ENCODE results near the gene KCNQ5.

KCNQ5 gene

DNA sequence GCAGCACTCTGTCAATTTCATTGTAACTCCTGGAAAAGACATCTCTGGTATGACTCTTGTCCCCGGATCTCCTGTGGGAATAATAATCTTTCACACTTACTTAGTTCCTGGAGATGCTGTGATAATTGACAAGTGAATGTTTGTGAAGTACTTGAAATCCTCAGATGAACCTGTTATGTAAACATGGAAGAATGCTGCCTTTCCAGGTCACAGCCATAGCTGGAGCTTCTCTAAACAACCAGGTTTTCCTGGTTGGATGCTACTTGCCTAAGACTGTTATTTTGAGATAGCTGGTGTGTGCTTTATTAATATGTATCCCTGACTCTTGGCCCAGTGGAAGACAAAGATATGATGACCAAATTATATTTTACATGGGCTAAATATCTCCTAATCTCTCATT lies 228.6 kb downstream of the KCNQ5 start:
- Histone ChIP-seq H3K4me3 (ENCODE audit: low read depth, low read length, poor library complexity, severe bottlenecking) (no peak overlapping the region), H3K9me3 (ENCODE audit: low read length) (no peaks in the 10 kb centered on the region), H3K27me3 (ENCODE audit: insufficient read depth, low read length) (no peaks in the 10 kb centered on the region), H3K36me3 (ENCODE audit: insufficient read depth, low read length) (no peaks in the 10 kb centered on the region), H3K4me2 (ENCODE audit: low read length) (no peak overlapping the region), H2AFZ (ENCODE audit: low read length) (no peak overlapping the region), H3K9ac (ENCODE audit: low read length) (no peak overlapping the region), H3K79me2 (ENCODE audit: insufficient read depth, low read length) (peaks cover 9% of the 10 kb centered on the region; the same call in 1 of the 2 replicates), H3K4me1 (ENCODE audit: insufficient read depth, low read length, severe bottlenecking) (no peaks in the 10 kb centered on the region), H4K20me1 (ENCODE audit: insufficient read depth, low read length) (no peaks in the 10 kb centered on the region), H3K9me2 (ENCODE audit: low read depth, low read length) (no peaks in the 10 kb centered on the region), H3K27ac (ENCODE audit: low read depth, low read length, poor library complexity, severe bottlenecking) (no peak overlapping the region), H3F3A (ENCODE audit: insufficient read depth, low read length) (no peaks in the 10 kb centered on the region)
- TF ChIP-seq EZH2 (IDR thresholded peaks at IDR 0.05; ENCODE audit: borderline replicate concordance, low read length) (no peak), CTCF (IDR thresholded peaks at IDR 0.05; ENCODE audit: low read length) (no peak)

- Histone ChIP-seq H3F3A (ENCODE audit: insufficient read depth, low read length) (no peaks in the 10 kb centered on the region), H3K79me2 (ENCODE audit: insufficient read depth, low read length) (peaks cover 6% of the 10 kb centered on the region; the same call in 1 of the 2 replicates)
- TF ChIP-seq EZH2 (IDR thresholded peaks at IDR 0.05; ENCODE audit: borderline replicate concordance, low read length) (no peak), CTCF (IDR thresholded peaks at IDR 0.05; ENCODE audit: low read length) (no peak)
Measured at GRCh38 chr6:72855471-72855870, 233.6 kb downstream of the KCNQ5 start.

GRCh38 chr6:72856801-72857200 lies 234.9 kb downstream of the KCNQ5 start:
- Histone ChIP-seq H3K4me2 (ENCODE audit: low read length) (no peak overlapping the region), H4K20me1 (ENCODE audit: insufficient read depth, low read length) (no peaks in the 10 kb centered on the region), H2AFZ (ENCODE audit: low read length) (no peak overlapping the region), H3K36me3 (ENCODE audit: insufficient read depth, low read length) (no peaks in the 10 kb centered on the region), H3K4me3 (ENCODE audit: low read depth, low read length, poor library complexity, severe bottlenecking) (no peak overlapping the region), H3K9ac (ENCODE audit: low read length) (no peak overlapping the region), H3K9me3 (ENCODE audit: low read length) (no peaks in the 10 kb centered on the region), H3K27ac (ENCODE audit: low read depth, low read length, poor library complexity, severe bottlenecking) (no peak overlapping the region), H3F3A (ENCODE audit: insufficient read depth, low read length) (no peaks in the 10 kb centered on the region), H3K4me1 (ENCODE audit: insufficient read depth, low read length, severe bottlenecking) (no peaks in the 10 kb centered on the region), H3K9me2 (ENCODE audit: low read depth, low read length) (no peaks in the 10 kb centered on the region), H3K79me2 (ENCODE audit: insufficient read depth, low read length) (peaks cover 6% of the 10 kb centered on the region; the same call in 1 of the 2 replicates), H3K27me3 (ENCODE audit: insufficient read depth, low read length) (no peaks in the 10 kb centered on the region)
- no peak for TF ChIP-seq CTCF (IDR thresholded peaks at IDR 0.05; ENCODE audit: low read length)
- no peak for TF ChIP-seq EZH2 (IDR thresholded peaks at IDR 0.05; ENCODE audit: borderline replicate concordance, low read length)

More at GRCh38 chr6:72855471-72855870, 233.6 kb downstream of the KCNQ5 start:
- no peak overlapping the region for H3K27ac ChIP-seq (ENCODE audit: low read depth, low read length, poor library complexity, severe bottlenecking)
- no peaks in the 10 kb centered on the region for H3K4me1 ChIP-seq (ENCODE audit: insufficient read depth, low read length, severe bottlenecking)
- H3K4me2 ChIP-seq (ENCODE audit: low read length), result no peak overlapping the region
- H3K27me3 ChIP-seq (ENCODE audit: insufficient read depth, low read length), result no peaks in the 10 kb centered on the region
- no peaks in the 10 kb centered on the region for H3K9me2 ChIP-seq (ENCODE audit: low read depth, low read length)
- no peak overlapping the region for H3K9ac ChIP-seq (ENCODE audit: low read length)
- no peak overlapping the region for H2AFZ ChIP-seq (ENCODE audit: low read length)
- no peaks in the 10 kb centered on the region for H3K36me3 ChIP-seq (ENCODE audit: insufficient read depth, low read length)
- no peaks in the 10 kb centered on the region for H4K20me1 ChIP-seq (ENCODE audit: insufficient read depth, low read length)
- no peak overlapping the region for H3K4me3 ChIP-seq (ENCODE audit: low read depth, low read length, poor library complexity, severe bottlenecking)
- no peaks in the 10 kb centered on the region for H3K9me3 ChIP-seq (ENCODE audit: low read length)
